H9 (cell line): ENCODE measurements around the gene CADM4. TPM values are rescaled to one million over a fixed set of nuclear protein-coding genes. Genes with fewer than 3 reads are reported as not detected.

Experiments used
- DNase-seq: peaks from one replicate; pipeline ENCODE4 v3.0.0-alpha.2; 2017
- H2AFZ ChIP-seq: one replicate; pipeline ENCODE4 v1.6.1; 2013; ENCODE audit warnings: mild to moderate bottlenecking, low read length, control low read depth, moderate library complexity
- H2AK5ac ChIP-seq: 2 replicates; pipeline ENCODE4 v1.6.1; 2013; ENCODE audit warnings: low read length, control low read depth, mixed read lengths; ENCODE audit not compliant: insufficient read length
- H2BK120ac ChIP-seq: one replicate; pipeline ENCODE4 v1.6.1; 2013; ENCODE audit warnings: low read depth, mild to moderate bottlenecking, low read length, control low read depth, inconsistent platforms; ENCODE audit not compliant: poor library complexity, severe bottlenecking
- H2BK12ac ChIP-seq: 2 replicates; pipeline ENCODE4 v1.6.1; 2013; ENCODE audit warnings: low read length, control low read depth, mixed read lengths, low read depth; ENCODE audit not compliant: insufficient read length
- H2BK15ac ChIP-seq: 2 replicates; pipeline ENCODE4 v1.6.1; 2013; ENCODE audit warnings: low read depth, low read length, control low read depth
- H2BK20ac ChIP-seq: one replicate; pipeline ENCODE4 v1.6.1; 2013; ENCODE audit warnings: low read depth, mild to moderate bottlenecking, low read length, control low read depth, inconsistent platforms; ENCODE audit not compliant: poor library complexity, severe bottlenecking
- H2BK5ac ChIP-seq: 2 replicates; pipeline ENCODE4 v1.6.1; 2013; ENCODE audit warnings: low read length, control low read depth, mixed read lengths; ENCODE audit not compliant: insufficient read length
- H3K14ac ChIP-seq: 2 replicates; pipeline ENCODE4 v1.6.1; 2013; ENCODE audit warnings: low read length, control low read depth; ENCODE audit not compliant: insufficient read depth
- H3K18ac ChIP-seq: 2 replicates; pipeline ENCODE4 v1.6.1; 2013; ENCODE audit warnings: low read depth, mild to moderate bottlenecking, mixed read lengths, low read length, control low read depth; ENCODE audit not compliant: insufficient read length
- H3K23ac ChIP-seq: 2 replicates; pipeline ENCODE4 v1.6.1; 2013; ENCODE audit warnings: low read length, control low read depth, mixed read lengths, low read depth; ENCODE audit not compliant: insufficient read length
- H3K23me2 ChIP-seq: 2 replicates; pipeline ENCODE4 v1.6.1; 2013; ENCODE audit warnings: low read depth, mild to moderate bottlenecking, mixed read lengths, low read length, control low read depth; ENCODE audit not compliant: insufficient read length, poor library complexity, severe bottlenecking
- H3K27ac ChIP-seq: 2 replicates; pipeline ENCODE4 v1.5.1; 2013; ENCODE audit warnings: low read length, control low read depth, mixed read lengths, low read depth; ENCODE audit not compliant: insufficient read length
- H3K27me3 ChIP-seq: 2 replicates; pipeline ENCODE4 v1.6.1; 2013; ENCODE audit warnings: low read length, control low read depth, inconsistent platforms; ENCODE audit not compliant: insufficient read depth
- H3K4ac ChIP-seq: 2 replicates; pipeline ENCODE4 v1.6.1; 2013; ENCODE audit warnings: low read depth, mild to moderate bottlenecking, control low read depth, inconsistent platforms, low read length, moderate library complexity
- H3K4me1 ChIP-seq: 2 replicates; pipeline ENCODE4 v1.6.1; 2013; ENCODE audit warnings: low read length, control low read depth, inconsistent platforms; ENCODE audit not compliant: insufficient read depth
- H3K4me2 ChIP-seq: 2 replicates; pipeline ENCODE4 v1.6.1; 2013; ENCODE audit warnings: low read length, control low read depth, mixed read lengths; ENCODE audit not compliant: insufficient read length, insufficient read depth
- H3K56ac ChIP-seq: 2 replicates; pipeline ENCODE4 v1.6.1; 2013; ENCODE audit warnings: low read depth, mild to moderate bottlenecking, mixed read lengths, low read length, control low read depth; ENCODE audit not compliant: insufficient read length
- H3K79me1 ChIP-seq: 2 replicates; pipeline ENCODE4 v1.6.1; 2013; ENCODE audit warnings: low read depth, mild to moderate bottlenecking, moderate library complexity, low read length, control low read depth, inconsistent platforms; ENCODE audit not compliant: insufficient read depth, poor library complexity, severe bottlenecking
- H3K79me2 ChIP-seq: 2 replicates; pipeline ENCODE4 v1.6.1; 2013; ENCODE audit warnings: low read length, control low read depth, inconsistent platforms; ENCODE audit not compliant: insufficient read depth
- H3K9ac ChIP-seq: 2 replicates; pipeline ENCODE4 v1.6.1; 2013; ENCODE audit warnings: low read length, control low read depth, mixed read lengths; ENCODE audit not compliant: insufficient read length; ENCODE audit errors: extremely low read depth
- H3K9me3 ChIP-seq: one replicate; pipeline ENCODE4 v1.6.1; 2013; ENCODE audit warnings: low read depth, low read length, inconsistent platforms; ENCODE audit not compliant: control insufficient read depth
- H3T11ph ChIP-seq: one replicate; pipeline ENCODE4 v1.6.1; 2013; ENCODE audit warnings: mild to moderate bottlenecking, low read length, control low read depth, inconsistent platforms
- H4K20me1 ChIP-seq: one replicate; pipeline ENCODE4 v1.6.1; 2013; ENCODE audit not compliant: control insufficient read depth, insufficient read length, insufficient read depth
- H4K5ac ChIP-seq: 2 replicates; pipeline ENCODE4 v1.6.1; 2013; ENCODE audit warnings: low read depth, mild to moderate bottlenecking, mixed read lengths, low read length, control low read depth; ENCODE audit not compliant: insufficient read length
- H4K8ac ChIP-seq: replicated peaks from 2 replicates; pipeline ENCODE4 v1.6.1; 2013; ENCODE audit warnings: low read length, control low read depth, mixed read lengths, low read depth; ENCODE audit not compliant: insufficient read length
- H4K91ac ChIP-seq: 2 replicates; pipeline ENCODE4 v1.6.1; 2013; ENCODE audit warnings: low read depth, mild to moderate bottlenecking, moderate library complexity, mixed read lengths, low read length, control low read depth; ENCODE audit not compliant: insufficient read length
- H3K27ac Mint-ChIP-seq, 3 experiments: 2 replicates in 2 of 3; 3 replicates in 1 of 3; pipeline ENCODE4 v1.8.0; 2020 to 2021; ENCODE audit warnings: mixed read lengths in 3 of 3, mild to moderate bottlenecking in 1 of 3, moderate library complexity in 1 of 3
- H3K27me3 Mint-ChIP-seq: 2 replicates; pipeline ENCODE4 v1.8.0; 2021; ENCODE audit warnings: low read depth, mild to moderate bottlenecking, moderate library complexity, mixed read lengths
- H3K36me3 Mint-ChIP-seq, 3 experiments: 2 replicates in 2 of 3; 3 replicates in 1 of 3; pipeline ENCODE4 v1.8.0; 2020 to 2021; ENCODE audit warnings: low read depth in 3 of 3, mixed read lengths in 3 of 3; ENCODE audit not compliant: insufficient read depth in 1 of 3
- H3K4me1 Mint-ChIP-seq, 2 experiments: 2 replicates each; pipeline ENCODE4 v1.8.0; 2020; ENCODE audit warnings: mixed read lengths in 2 of 2
- H3K4me3 Mint-ChIP-seq, 2 experiments: 2 replicates in 1 of 2; 3 replicates in 1 of 2; pipeline ENCODE4 v1.8.0; 2020 to 2021; ENCODE audit warnings: mild to moderate bottlenecking in 2 of 2, mixed read lengths in 2 of 2, moderate library complexity in 1 of 2
- H3K9me3 Mint-ChIP-seq, 2 experiments: 2 replicates in 1 of 2; 3 replicates in 1 of 2; pipeline ENCODE4 v1.8.0; 2020; ENCODE audit warnings: mild to moderate bottlenecking in 2 of 2, mixed read lengths in 2 of 2, moderate library complexity in 1 of 2
- WGBS: extraction: QIAGEN DNeasy Blood & Tissue Kit; methylation state at CpG from one replicate; pipeline ENCODE4 v1.1.7; 2013; ENCODE audit warnings: missing lambda C conversion rate, low lambda C conversion rate, mixed read lengths; ENCODE audit not compliant: insufficient read length; ENCODE audit errors: extremely low coverage; 5-methylcytosine and 5-hydroxymethylcytosine counted together
- total RNA-seq: library from RNA; stranded (reverse); gene quantifications from 2 replicates; pipeline ENCODE4 v1.2.1, GENCODE V29; 2021
- TF ChIP-seq, protein P1 (sequence below): fragments of 200-600 bp; sonication (generic); conservative IDR thresholded peaks from 3 replicates; pipeline ENCODE4 v1.8.0; 2021; ENCODE audit warnings: antibody characterized with exemption, mild to moderate bottlenecking

The CADM4 gene
- total RNA-seq, 1 experiment from 2014 or later, result 10.2 TPM

DNA sequence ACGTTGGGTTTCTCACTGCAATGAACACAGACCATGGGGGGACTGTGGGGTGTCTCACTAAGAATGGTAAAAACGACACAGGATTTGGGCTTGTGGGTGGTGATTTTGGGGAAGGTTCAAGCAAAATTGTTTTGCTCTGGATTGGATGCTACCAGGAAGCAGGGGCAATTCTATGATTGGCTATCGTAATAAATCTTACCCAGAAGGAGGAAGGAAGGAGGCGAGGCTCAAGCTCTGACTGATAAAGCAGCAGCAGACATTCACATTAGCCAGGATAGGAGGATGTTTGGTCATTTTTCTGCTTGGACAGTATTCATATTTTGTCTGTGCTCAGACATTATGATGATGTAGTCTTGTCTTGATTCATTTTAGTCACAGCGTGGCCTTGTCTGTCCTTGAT, 41.8 kb downstream of the CADM4 start:
- peaks cover 18 to 25% of the 10 kb centered on the region in 2 experiments for H3K4me1 Mint-ChIP-seq
- Histone ChIP-seq H2BK120ac (no peak overlapping the region), H2BK5ac (no peak overlapping the region), H3K79me2 (peaks cover 4% of the 10 kb centered on the region; the same call in 1 of the 2 replicates), H3K27ac (no peak overlapping the region), H2BK20ac (no peak overlapping the region), H3K27me3 (no peaks in the 10 kb centered on the region), H3K9ac (no peak overlapping the region), H3K4me2 (peak overlapping the region; percentile 98), H4K20me1 (no peaks in the 10 kb centered on the region), H2AFZ (no peak overlapping the region), H3K23me2 (peaks cover 20% of the 10 kb centered on the region), H2BK12ac (no peak overlapping the region), H3K9me3 (no peaks in the 10 kb centered on the region), H3K56ac (no peak overlapping the region), H4K91ac (no peak overlapping the region), H4K8ac (no peak overlapping the region), H3K14ac (no peak overlapping the region), H2AK5ac (no peak overlapping the region), H3K18ac (no peak overlapping the region), H3K4me1 (0 out of 2 replicates have a peak, but pooled peaks cover 3% of the 10 kb centered on the region), H3K23ac (no peak overlapping the region), H2BK15ac (no peak overlapping the region), H3K79me1 (no peaks in the 10 kb centered on the region), H3K4ac (no peak overlapping the region), H3T11ph (no peak overlapping the region), H4K5ac (no peak overlapping the region)
- peak overlapping the region in 1 of 3 experiments; percentile 59; a peak in 2 of 7 replicates for H3K27ac Mint-ChIP-seq
- H3K4me3 Mint-ChIP-seq, result peak overlapping the region; percentile 92 to 95
- TF ChIP-seq, protein P1, sequence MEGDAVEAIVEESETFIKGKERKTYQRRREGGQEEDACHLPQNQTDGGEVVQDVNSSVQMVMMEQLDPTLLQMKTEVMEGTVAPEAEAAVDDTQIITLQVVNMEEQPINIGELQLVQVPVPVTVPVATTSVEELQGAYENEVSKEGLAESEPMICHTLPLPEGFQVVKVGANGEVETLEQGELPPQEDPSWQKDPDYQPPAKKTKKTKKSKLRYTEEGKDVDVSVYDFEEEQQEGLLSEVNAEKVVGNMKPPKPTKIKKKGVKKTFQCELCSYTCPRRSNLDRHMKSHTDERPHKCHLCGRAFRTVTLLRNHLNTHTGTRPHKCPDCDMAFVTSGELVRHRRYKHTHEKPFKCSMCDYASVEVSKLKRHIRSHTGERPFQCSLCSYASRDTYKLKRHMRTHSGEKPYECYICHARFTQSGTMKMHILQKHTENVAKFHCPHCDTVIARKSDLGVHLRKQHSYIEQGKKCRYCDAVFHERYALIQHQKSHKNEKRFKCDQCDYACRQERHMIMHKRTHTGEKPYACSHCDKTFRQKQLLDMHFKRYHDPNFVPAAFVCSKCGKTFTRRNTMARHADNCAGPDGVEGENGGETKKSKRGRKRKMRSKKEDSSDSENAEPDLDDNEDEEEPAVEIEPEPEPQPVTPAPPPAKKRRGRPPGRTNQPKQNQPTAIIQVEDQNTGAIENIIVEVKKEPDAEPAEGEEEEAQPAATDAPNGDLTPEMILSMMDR, result no peak
- no peaks in the 10 kb centered on the region; a peak in 1 of 5 replicates for H3K9me3 Mint-ChIP-seq
- no CpG with 5 or more reads among the region's 5 CpGs for WGBS
- no peaks in the 10 kb centered on the region for H3K27me3 Mint-ChIP-seq
- no peak for DNase-seq
- peaks cover 10 to 38% (median 27%) of the 10 kb centered on the region in 3 experiments for H3K36me3 Mint-ChIP-seq
